Cardiac muscle cell (in vitro differentiated cells and primary cell): ENCODE results near the gene INPP5B. TPM values are rescaled to one million over a fixed set of nuclear protein-coding genes. Genes with fewer than 3 reads are reported as not detected.
"Not testable (repeated sequence)": the region's sequence is repeated elsewhere in the genome, so short reads cannot be mapped to it uniquely, and the experiment has no call there.

Source experiments
- DNase-seq, 2 donors: peaks; one replicate each; pipeline versions ENCODE4 v3.0.0 to v3.0.0-alpha.2; 2010 to 2017; ENCODE audit warnings: low read depth in 1 of 2, low spot score in 1 of 2
- H3K27ac ChIP-seq: fragments of 200-600 bp; sonication (generic); 2 replicates; pipeline ENCODE4 v1.5.1; 2016
- H3K27me3 ChIP-seq: fragments of 200-600 bp; sonication (generic); 2 replicates; pipeline ENCODE4 v1.6.0; 2016; ENCODE audit warnings: control low read depth
- H3K36me3 ChIP-seq: fragments of 200-600 bp; sonication (generic); 2 replicates; pipeline ENCODE4 v1.5.1; 2016; ENCODE audit warnings: control low read depth
- H3K4me1 ChIP-seq: fragments of 200-600 bp; sonication (generic); 2 replicates; pipeline ENCODE4 v1.8.1; 2017; ENCODE audit warnings: low read depth, mild to moderate bottlenecking, mixed run types
- H3K4me3 ChIP-seq: fragments of 200-600 bp; sonication (generic); 2 replicates; pipeline ENCODE4 v1.5.1; 2016; ENCODE audit warnings: mild to moderate bottlenecking
- H3K9me3 ChIP-seq: fragments of 200-600 bp; sonication (generic); 2 replicates; pipeline ENCODE4 v1.5.1; 2017; ENCODE audit warnings: low read depth, mild to moderate bottlenecking, control low read depth
- CTCF ChIP-seq: IDR thresholded peaks from 2 replicates; pipeline ENCODE4 v1.5.1; 2012; ENCODE audit warnings: low read depth, mild to moderate bottlenecking, low read length
- polyA plus RNA-seq: library from polyadenylated mRNA; unstranded; fragments of >200 nt; fragmentation: Nextera tagmentation; extraction: Ambion mirVana; gene quantifications from 2 replicates; pipeline ENCODE4 v1.2.1, GENCODE V29; 2016
- total RNA-seq: library from RNA; depleted of rRNA; stranded (reverse); fragments of >200 nt; gene quantifications from 2 replicates; pipeline ENCODE4 v1.2.3, GENCODE V29; 2016

The INPP5B gene
- total and polyA plus RNA-seq, 2 experiments from 2014 or later: 9.9 to 18.4 TPM

DNA sequence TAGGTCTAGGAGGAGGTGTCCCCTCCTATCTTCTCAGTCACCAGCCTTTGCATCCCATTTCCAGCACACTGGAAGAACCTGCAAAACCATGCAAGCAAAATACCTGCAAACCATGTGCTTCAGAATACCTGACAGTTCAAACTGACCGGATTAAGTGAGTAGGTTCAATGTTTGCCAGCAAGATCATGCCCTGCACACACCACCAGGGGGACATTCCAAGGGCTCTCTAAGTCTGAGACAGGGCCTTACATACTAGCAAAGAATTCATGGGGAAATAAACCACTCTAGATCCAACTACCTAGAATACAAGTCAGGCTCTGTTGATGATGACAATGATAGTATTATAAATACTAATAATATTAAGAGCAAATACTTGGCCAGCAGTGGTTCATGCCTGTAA is 27.6 kb downstream of the INPP5B start:
- TF ChIP-seq CTCF: peak; percentile 53
- peaks cover 21% of the 10 kb centered on the region for H3K4me1 ChIP-seq
- no peak overlapping the region for H3K27ac ChIP-seq
- H3K27me3 ChIP-seq: no peaks in the 10 kb centered on the region
- peak; percentile 16 to 20 for DNase-seq
- H3K4me3 ChIP-seq: no peak overlapping the region
- H3K9me3 ChIP-seq: no peaks in the 10 kb centered on the region
- no peaks in the 10 kb centered on the region for H3K36me3 ChIP-seq

DNA sequence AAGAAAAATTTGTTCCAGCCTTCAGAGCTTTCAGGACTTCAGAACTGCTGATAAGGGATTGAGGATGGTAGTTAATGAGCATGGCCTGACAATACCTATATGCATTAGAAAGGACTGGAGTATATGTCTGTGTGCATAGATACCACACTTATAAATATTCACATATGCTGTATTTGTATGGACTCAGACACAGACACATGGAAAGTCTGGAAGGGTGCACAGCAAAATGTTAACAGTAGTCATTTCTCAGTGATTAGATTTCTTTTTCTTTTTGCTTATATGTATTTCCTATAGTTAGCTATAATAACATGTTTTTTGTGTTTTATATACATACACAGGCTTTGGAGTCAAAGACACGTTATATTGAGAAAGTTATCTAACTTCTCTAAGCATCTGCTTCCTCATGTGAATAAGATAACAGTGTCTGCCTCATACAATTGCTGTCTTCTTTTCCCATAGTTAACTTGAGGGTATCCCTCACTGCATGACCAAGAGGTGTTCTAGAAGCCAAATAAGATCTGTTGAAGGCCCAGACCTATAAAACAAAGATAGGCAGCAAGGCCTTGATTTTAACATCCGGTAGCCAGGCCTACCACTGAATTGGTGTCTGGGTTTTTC is 31.3 kb downstream of the INPP5B start:
- Histone ChIP-seq H3K9me3 (no peaks in the 10 kb centered on the region), H3K27ac (peak overlapping the region; percentile 95), H3K4me1 (peaks cover 23% of the 10 kb centered on the region), H3K4me3 (no peak overlapping the region), H3K27me3 (no peaks in the 10 kb centered on the region), H3K36me3 (no peaks in the 10 kb centered on the region)
- TF ChIP-seq CTCF: no peak
- DNase-seq: no peak

- H3K36me3 ChIP-seq: no peaks in the 10 kb centered on the region
- DNase-seq: peak in 1 of 2 donors; percentile 21
- H3K27me3 ChIP-seq: no peaks in the 10 kb centered on the region
- no peak overlapping the region for H3K4me3 ChIP-seq
- no peak for TF ChIP-seq CTCF
- H3K27ac ChIP-seq: peak overlapping the region; percentile 95
- H3K9me3 ChIP-seq: no peaks in the 10 kb centered on the region
- H3K4me1 ChIP-seq: peaks cover 23% of the 10 kb centered on the region
Observed at GRCh38 chr1:37914719-37915475, 32.0 kb downstream of the INPP5B start.

DNA sequence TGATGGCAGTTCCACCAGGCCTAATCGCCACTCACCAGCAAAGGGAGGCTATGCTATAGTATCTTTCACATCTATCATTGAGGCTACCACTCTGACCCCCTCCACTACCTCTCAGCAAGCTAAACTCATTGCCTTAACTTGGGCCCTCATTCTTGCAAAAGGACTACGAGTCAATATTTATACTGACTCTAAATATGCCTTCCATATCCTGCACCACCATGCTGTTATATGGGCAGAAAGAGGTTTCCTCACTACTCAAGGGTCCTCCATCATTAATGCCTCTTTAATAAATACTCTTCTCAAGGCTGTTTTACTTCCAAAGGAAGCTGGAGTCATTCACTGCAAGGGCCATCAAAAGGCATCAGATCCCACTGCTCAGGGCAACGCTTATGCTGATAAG is 35.4 kb downstream of the INPP5B start:
- not testable (repeated sequence) for H3K9me3 ChIP-seq, H3K4me3 ChIP-seq, H3K36me3 ChIP-seq, H3K27ac ChIP-seq, H3K27me3 ChIP-seq, DNase-seq
- H3K4me1 ChIP-seq: peaks cover 23% of the 10 kb centered on the region

GRCh38 chr1:37910886-37911285 is 36.0 kb downstream of the INPP5B start:
- DNase-seq, H3K4me3 ChIP-seq, H3K9me3 ChIP-seq, H3K27ac ChIP-seq, H3K27me3 ChIP-seq, H3K36me3 ChIP-seq: not testable (repeated sequence)
- H3K4me1 ChIP-seq: peaks cover 19% of the 10 kb centered on the region

DNA sequence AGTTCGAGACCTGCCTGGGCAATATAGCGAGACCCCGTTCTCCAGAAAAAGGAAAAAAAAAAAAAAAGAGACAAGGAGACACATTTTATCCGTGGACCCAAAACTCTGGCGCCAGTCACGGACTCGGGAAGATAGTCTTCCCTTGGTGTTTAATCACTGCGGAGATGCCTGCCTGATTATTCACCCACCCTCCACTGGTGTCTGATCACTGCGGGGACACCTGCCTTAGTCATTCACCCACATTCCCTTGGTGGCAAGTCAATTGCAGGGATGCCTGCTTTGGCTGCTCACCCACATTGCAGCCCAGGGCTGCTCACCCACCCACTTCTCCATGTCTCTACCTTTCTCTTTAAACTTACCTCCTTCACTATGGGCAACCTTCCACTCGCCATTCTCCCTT is 38.3 kb downstream of the INPP5B start:
- H3K4me1 ChIP-seq, H3K36me3 ChIP-seq, H3K4me3 ChIP-seq, H3K27ac ChIP-seq, H3K27me3 ChIP-seq, H3K9me3 ChIP-seq, DNase-seq: not testable (repeated sequence)

DNA sequence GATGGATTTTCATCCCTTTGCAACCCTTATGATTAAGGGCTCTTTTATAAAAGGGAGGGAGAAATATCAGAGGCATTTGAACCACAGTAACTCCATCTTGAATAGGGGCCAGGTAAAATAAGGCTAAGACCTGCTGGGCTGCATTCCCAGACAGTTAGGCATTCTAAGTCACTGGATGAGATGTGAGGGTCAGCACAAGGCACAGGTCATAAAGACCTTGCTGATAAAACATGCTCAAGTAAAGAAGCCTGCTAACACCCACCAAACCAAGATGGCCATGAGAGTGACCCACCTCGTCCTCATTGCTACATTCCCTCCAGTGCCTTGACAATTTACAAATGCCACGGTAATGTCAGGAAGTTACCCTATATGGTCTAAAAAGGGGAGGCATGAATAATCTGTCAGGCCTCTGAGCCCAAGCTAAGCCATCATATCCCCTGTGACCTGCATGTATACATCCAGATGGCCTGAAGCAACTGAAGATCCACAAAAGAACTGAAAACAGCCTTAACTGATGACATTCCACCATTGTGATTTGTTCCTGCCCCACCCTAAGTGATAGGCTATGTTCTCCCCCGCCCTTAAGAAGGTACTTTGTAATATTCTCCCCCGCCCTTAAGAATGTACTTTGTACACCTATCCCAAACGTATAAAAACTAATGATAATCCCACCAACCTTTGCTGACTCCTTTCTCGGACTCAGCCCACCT is 39.3 kb downstream of the INPP5B start:
- not testable (repeated sequence) for H3K4me1 ChIP-seq, H3K9me3 ChIP-seq, DNase-seq, H3K36me3 ChIP-seq, H3K27me3 ChIP-seq, H3K4me3 ChIP-seq, H3K27ac ChIP-seq

GRCh38 chr1:37906591-37906990 is 40.3 kb downstream of the INPP5B start:
- H3K27me3 ChIP-seq, DNase-seq, H3K4me3 ChIP-seq, H3K4me1 ChIP-seq, H3K36me3 ChIP-seq, H3K27ac ChIP-seq, H3K9me3 ChIP-seq: not testable (repeated sequence)
